Measurements from ENCODE around the gene DCHS2.

Gene DCHS2

GRCh38 chr4:154491341-154492271 lies at the start of gene DCHS2:
Gene DCHS2, minus strand, starts transcription at chr4:154491799. Its CDS starts 444 bp downstream, at chr4:154491355.
- DNase-seq (ENCODE audit: low read depth): no peak

- DNase-seq (ENCODE audit: low read depth): no peak
Measured at GRCh38 chr4:154534296-154534695, 42.7 kb upstream of the DCHS2 start.

GRCh38 chr4:154529728-154530519 lies 38.3 kb upstream of the DCHS2 start:
- no peak for DNase-seq (ENCODE audit: low read depth)

DNA sequence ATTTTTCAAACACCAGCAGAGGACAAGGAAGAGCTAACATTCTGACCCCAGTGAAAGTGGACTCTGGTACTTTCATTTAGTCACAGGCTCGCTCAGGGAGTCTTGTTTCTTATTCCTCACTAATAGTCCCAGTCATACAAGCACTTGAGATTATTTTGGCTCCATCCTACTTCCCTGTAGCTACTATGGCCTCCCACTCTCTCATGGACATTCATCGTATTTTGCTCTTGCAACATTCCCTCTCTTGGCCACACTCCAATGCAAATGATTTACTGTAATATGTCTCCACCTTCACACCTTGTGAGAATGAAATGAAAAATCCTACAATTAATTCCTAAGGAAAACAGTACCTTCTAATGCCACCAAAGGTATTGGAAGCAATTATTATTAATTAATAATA lies 37.3 kb upstream of the DCHS2 start:
- no peak for DNase-seq (ENCODE audit: low read depth)

DNA sequence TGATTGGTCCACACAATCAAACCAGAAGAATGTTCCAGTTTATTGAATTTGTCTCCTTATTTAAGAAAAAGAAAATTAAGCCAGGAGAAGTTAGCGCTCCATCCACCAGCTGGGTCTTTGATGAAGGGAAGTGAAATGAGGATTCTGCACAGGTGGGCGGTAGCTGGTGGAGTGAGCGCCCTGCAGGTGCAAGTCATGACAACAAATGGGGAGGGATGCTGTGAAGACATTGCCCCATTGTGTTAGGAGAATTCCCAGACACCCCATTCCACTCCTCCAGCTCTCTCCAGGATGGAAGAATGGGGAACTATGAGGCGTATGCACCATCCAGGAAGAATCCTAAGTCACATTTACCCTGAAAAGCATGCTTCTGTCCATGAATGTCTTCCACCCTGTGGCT lies 35.7 kb upstream of the DCHS2 start:
- no peak for DNase-seq (ENCODE audit: low read depth)

DNA sequence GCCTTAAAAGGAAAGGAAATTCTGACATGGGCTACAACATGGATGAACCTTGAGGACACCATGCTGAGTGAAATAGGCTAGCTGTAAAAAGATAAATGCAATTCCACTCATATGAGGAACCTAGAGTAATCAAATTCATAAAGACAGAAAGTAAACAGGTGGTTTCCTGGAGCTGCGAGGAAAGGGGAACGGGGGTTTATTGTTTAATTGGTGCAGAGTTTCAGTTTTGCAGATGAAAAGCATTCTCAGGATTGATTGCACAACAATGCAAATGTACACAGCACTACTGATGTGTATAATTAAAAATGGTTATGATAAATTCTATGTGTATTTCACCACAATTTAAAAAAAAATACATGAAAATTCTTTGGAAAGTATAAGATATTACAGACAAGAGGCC lies 34.6 kb upstream of the DCHS2 start:
- DNase-seq (ENCODE audit: low read depth): no peak

DNA sequence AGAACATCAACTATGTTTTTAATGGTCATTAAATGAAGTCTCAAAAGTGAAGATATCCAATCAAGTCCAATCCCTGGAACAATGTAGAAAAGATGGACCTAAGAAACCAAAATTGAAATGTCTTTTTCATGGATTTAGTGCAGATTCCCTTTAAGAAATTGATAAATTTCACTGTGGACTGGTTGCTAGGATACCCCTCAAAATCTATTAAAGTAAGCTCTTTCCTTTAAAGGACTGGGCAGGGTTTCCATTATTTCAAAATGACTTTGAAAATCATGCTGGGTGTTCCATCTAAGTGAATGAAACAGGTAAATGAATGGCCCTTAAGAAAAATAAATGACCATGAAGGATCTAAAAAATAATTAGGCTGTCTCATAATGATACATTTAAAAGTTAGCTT lies 30.0 kb upstream of the DCHS2 start:
- DNase-seq (ENCODE audit: low read depth): no peak

GRCh38 chr4:154519214-154519613 lies 27.6 kb upstream of the DCHS2 start:
- DNase-seq (ENCODE audit: low read depth): no peak

GRCh38 chr4:154517591-154517990 lies 26.0 kb upstream of the DCHS2 start:
- no peak for DNase-seq (ENCODE audit: low read depth)

DNA sequence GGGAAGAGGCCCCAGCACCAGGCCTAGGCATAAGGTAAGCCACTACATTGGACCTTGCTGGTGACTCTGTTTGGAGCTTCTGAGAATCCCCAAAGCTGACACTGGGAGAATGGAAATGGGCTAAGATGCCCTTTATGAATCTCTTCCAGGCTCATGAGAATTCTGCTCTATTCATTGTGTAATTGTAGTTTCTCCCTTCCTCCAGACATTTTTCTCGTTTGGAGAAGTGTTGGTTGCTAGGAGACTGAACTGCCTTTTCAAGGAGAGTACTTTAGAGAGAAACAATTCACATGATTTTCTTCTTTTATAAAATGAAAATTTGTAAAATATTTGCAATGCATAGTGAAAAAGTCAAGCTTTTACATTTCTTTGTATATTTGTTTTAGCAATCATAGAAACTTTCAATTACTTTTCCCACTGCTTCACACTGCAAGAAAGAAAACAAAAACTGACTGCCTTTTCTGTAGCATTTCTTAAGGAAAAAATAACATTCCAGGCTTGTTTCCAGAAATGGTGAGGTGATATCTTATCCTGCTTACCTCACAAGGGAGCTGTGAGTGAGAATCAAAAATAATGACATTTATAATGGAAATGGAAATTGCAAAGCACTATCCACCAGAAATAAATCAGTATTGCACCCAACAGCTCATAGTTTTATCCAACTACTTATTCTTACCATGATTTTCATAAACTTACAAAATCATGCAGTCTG lies 24.9 kb upstream of the DCHS2 start:
- DNase-seq (ENCODE audit: low read depth): no peak

- DNase-seq (ENCODE audit: low read depth): no peak
Measured at GRCh38 chr4:154511981-154512380, 20.4 kb upstream of the DCHS2 start.

DNA sequence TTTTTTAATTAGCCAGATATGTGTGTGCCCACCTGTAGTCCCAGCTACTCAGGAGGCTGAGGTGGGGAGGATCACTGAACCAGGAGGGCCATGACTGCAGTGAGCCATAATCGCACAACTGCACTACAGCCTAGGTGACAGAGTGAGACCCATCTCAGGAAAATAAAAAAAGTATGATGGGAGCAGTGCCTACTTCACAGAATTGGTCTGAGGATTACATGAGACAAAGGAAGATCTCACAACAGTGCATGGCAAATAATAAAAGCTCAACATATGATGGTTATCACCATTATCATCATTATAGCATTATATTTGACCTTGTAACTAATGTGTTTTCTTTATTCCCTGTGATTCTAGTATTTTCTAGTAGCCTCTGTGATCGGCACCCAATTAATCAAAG lies 19.9 kb upstream of the DCHS2 start:
- no peak for DNase-seq (ENCODE audit: low read depth)

GRCh38 chr4:154507156-154507555 lies 15.6 kb upstream of the DCHS2 start:
- DNase-seq (ENCODE audit: low read depth): no peak

DNA sequence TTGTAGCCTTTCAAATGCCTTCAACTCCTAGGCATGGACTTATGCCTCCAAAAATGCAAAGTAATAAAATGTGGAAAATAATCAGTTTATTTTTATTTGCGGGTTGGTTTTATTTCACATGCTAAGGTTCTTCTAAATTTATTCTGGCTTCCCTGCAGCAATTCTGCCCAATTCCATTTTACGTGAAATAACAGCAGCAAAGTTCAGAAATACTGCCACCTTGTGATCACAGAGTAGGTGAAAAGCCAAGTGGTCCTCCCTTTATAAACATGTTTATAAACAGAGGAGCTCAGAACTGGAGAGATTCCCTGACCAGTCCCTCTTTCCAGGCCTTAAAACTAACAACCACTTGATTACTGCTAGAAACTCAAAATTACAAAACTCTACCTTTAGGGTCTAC lies 14.7 kb upstream of the DCHS2 start:
- DNase-seq (ENCODE audit: low read depth): no peak

DNA sequence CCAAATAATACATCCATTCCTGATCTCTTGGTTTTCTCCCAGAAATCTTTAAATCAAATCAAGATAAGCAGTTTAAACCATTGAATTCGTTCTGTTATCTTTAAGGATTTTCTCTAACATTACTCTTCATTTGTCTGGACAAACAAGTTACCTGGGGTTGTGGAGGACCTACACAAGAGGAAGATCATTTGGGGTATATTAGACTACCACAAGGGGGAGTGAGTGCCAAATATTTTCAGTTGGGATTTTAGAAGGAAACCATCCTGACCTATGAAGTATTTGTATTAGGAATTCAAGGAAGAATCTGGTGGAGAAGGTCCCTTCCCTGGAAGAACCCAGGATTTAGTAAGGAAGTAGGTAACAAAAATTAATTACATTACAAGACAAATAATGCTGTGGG lies 12.0 kb upstream of the DCHS2 start:
- DNase-seq (ENCODE audit: low read depth): no peak

DNA sequence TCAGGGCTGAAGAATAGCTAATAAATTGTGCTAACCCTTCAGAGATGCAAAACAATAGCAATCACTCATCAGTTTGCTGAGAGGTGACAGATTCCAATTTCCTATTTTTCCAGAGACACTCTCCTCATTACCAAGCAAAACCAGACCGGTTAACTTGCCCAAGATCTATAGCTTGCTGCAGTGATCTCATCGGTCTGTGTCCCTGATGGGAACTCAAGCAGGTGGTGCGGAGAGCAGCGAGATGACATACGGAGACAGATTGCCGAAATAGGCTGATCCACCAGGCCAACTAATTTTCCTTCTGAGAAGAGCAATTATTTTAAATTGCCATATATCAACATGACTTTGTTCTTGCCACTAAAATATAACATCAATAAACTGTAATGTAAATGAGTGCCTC lies 10.5 kb upstream of the DCHS2 start:
- no peak for DNase-seq (ENCODE audit: low read depth)

DNA sequence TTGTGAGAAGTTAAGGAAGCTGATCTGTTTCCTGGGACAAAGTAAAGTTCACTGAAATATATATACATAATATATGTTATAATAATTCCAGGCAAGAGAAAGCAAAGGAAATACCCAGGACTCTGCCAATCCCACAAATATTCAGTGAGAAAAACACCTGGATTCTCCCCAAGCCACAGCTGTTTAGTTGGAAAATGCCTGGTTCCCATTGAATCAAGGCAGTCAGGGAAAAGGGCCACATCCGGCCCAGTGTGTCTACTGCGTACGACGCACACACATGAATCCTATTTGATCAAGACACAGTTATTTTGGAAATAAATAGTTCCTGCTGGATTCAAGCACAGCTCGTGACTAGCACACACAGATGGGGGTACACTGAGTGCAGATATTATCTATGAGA lies 6.3 kb upstream of the DCHS2 start:
- DNase-seq (ENCODE audit: low read depth): no peak

- no peak for DNase-seq (ENCODE audit: low read depth)
Measured at GRCh38 chr4:154495867-154496266, 4.3 kb upstream of the DCHS2 start.

GRCh38 chr4:154492288-154492687 lies 689 bp upstream of the DCHS2 start:
- DNase-seq (ENCODE audit: low read depth): no peak

DNA sequence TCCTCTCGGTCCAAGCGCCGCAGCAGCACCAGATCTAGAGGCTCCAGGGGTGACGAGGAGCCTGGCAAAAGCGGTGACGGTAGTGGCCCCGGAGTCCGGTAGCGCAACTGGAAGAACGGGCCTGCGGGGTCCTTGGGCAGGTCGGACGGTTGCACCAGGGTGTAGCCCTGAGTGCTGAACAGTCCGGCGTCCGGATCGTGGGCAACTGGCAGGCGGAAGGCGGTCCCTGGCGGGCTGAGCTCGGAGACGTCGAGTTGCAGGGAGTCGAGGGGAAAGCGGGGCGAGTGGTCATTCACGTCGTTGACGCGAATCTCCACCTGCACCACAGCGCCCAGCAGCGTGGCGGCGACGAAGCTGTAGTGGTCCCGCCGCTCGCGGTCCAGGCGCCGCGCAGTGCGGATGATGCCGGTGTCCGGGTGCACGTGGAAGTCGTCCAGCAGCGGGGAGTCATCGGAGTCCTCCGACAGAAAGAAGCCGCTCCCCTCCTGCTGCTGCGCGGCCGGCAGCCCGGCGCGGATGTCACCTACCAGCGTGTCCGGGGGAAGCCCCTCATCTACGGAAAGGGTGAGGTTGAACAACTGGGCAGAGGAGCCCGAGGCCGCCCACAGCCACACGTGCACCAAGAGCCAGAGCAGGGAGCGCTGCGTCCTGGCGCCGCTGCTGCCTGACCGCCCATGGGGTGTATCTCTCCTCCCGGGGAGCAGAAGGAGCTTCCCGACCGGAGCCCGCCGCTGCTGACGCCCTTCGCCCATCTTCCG lies 837 bp downstream of the DCHS2 start:
- no peak for DNase-seq (ENCODE audit: low read depth)

- DNase-seq (ENCODE audit: low read depth): no peak
Measured at GRCh38 chr4:154490234-154490582, 1.4 kb downstream of the DCHS2 start.
